GM12878 (cell line): ENCODE results near the gene RTL9. TPM values are rescaled to one million over a fixed set of nuclear protein-coding genes. Genes with fewer than 3 reads are reported as not detected.
A peak's percentile ranks its signal among the peaks of the same experiment; 100 is the strongest.

Source experiments
- ATAC-seq: fragments of 200-7000 bp; cut with Tn5 transposase; 3 replicates; pipeline ENCODE4 v1.9.1; 2020; ENCODE audit warnings: mild to moderate bottlenecking, moderate library complexity
- BruUV-seq: library from RNA; stranded (reverse); fragments of 400-500 nt; replicated peaks from 2 replicates; lab custom pipeline; 2021; lab: Mats Ljungman, UMichigan
- CTCF ChIA-PET: fragments of 300-600 bp; sonication (Branson Sonifier 250); formaldehyde crosslinking; extraction: SDS; loops from one replicate; lab custom pipeline; 2021; ENCODE audit warnings: inconsistent platforms; lab: Yijun Ruan, JAX
- POLR2A ChIA-PET: fragments of 350-600 bp; formaldehyde crosslinking; extraction: SDS; loops from one replicate; lab custom pipeline; 2021; ENCODE audit warnings: inconsistent platforms; lab: Charles Lee
- RAD21 ChIA-PET: fragments of 300-600 bp; sonication (Branson Sonifier 250); formaldehyde crosslinking; loops from one replicate; lab custom pipeline; 2023; ENCODE audit warnings: antibody characterized with exemption; ENCODE audit not compliant: unreplicated experiment; lab: Charles Lee
- SMC1A ChIA-PET: fragments of 300-600 bp; sonication (Branson Sonifier 250); formaldehyde crosslinking; loops from one replicate; lab custom pipeline; 2023; ENCODE audit not compliant: unreplicated experiment, uncharacterized antibody; lab: Charles Lee
- DNase-seq: peaks from one replicate; pipeline ENCODE4 v3.0.0-alpha.2; 2011; ENCODE audit warnings: low read depth, low spot score
- FAIRE-seq: peaks from 3 replicates; lab custom pipeline; 2011; peaks lifted over from hg19 to GRCh38; lab: Jason Lieb, UNC
- H2AFZ ChIP-seq: 2 replicates; pipeline ENCODE4 v1.6.0; 2011; ENCODE audit warnings: low read depth, low read length, control low read depth; ENCODE audit not compliant: control insufficient read depth
- H3K27ac ChIP-seq: 2 replicates; pipeline ENCODE4 v1.5.1; 2011; ENCODE audit warnings: control low read depth; ENCODE audit not compliant: control insufficient read depth, insufficient read depth
- H3K27me3 ChIP-seq, 2 experiments: replicated peaks in 1 of 2; 2 replicates each; pipeline versions ENCODE4 v1.6.0 to v1.6.1; 2011; ENCODE audit warnings: low read length in 1 of 2; ENCODE audit not compliant: control insufficient read depth in 2 of 2, insufficient read depth in 2 of 2
- H3K36me3 ChIP-seq, 2 experiments: 2 replicates each; pipeline ENCODE4 v1.5.1; 2011; ENCODE audit warnings: low read length in 1 of 2; ENCODE audit not compliant: control insufficient read depth in 2 of 2, insufficient read depth in 2 of 2
- H3K4me1 ChIP-seq: 2 replicates; pipeline ENCODE4 v1.6.1; 2011; ENCODE audit warnings: mild to moderate bottlenecking, low read length, moderate library complexity, mixed read lengths; ENCODE audit not compliant: control insufficient read depth, insufficient read depth
- H3K4me2 ChIP-seq: 2 replicates; pipeline ENCODE4 v1.6.0; 2011; ENCODE audit warnings: control low read depth; ENCODE audit not compliant: control insufficient read depth, insufficient read depth
- H3K4me3 ChIP-seq: fragments of 200-600 bp; sonication (generic); 2 replicates; pipeline ENCODE4 v1.5.1; 2016
- H3K79me2 ChIP-seq: 2 replicates; pipeline ENCODE4 v1.6.0; 2011; ENCODE audit warnings: low read length; ENCODE audit not compliant: control insufficient read depth, insufficient read depth
- H3K9ac ChIP-seq: 2 replicates; pipeline ENCODE4 v1.8.0; 2011; ENCODE audit warnings: low read length, control low read depth, mixed read lengths; ENCODE audit not compliant: control insufficient read depth, insufficient read depth
- H3K9me3 ChIP-seq: replicated peaks from 3 replicates; pipeline ENCODE4 v1.5.1; 2011; ENCODE audit warnings: mild to moderate bottlenecking, low read length; ENCODE audit not compliant: control insufficient read depth, insufficient read depth
- H4K20me1 ChIP-seq: 2 replicates; pipeline ENCODE4 v1.6.0; 2011; ENCODE audit not compliant: control insufficient read depth, insufficient read depth
- ATF3 ChIP-seq: IDR thresholded peaks from 2 replicates; pipeline ENCODE4 v1.6.1; 2011; ENCODE audit warnings: low read depth, mild to moderate bottlenecking, low read length, moderate library complexity, borderline replicate concordance; ENCODE audit errors: extremely low read depth
- ATF7 ChIP-seq: fragments of 450-650 bp; IDR thresholded peaks from 2 replicates; pipeline ENCODE4 v1.6.1; 2016; ENCODE audit warnings: low read depth, mild to moderate bottlenecking
- BRCA1 ChIP-seq: IDR thresholded peaks from 2 replicates; pipeline ENCODE4 v1.6.1; 2011; ENCODE audit warnings: low read depth, low read length, improper control_type of control experiment
- EGR1 ChIP-seq, 2 experiments: IDR thresholded peaks; 1 replicate in 1 of 2; 2 replicates in 1 of 2; pipeline ENCODE4 v1.6.1; 2011 to 2012; ENCODE audit warnings: low read depth in 2 of 2, low read length in 2 of 2, borderline replicate concordance in 1 of 2, mild to moderate bottlenecking in 1 of 2, moderate library complexity in 1 of 2
- HDGF ChIP-seq: fragments of 450-650 bp; IDR thresholded peaks from 2 replicates; pipeline ENCODE4 v1.6.1; 2016; ENCODE audit warnings: antibody characterized with exemption
- JUND ChIP-seq: IDR thresholded peaks from 2 replicates; pipeline ENCODE4 v1.6.1; 2012; ENCODE audit warnings: low read depth, mild to moderate bottlenecking, low read length, improper control_type of control experiment, moderate library complexity
- KLF5 ChIP-seq: fragments of 450-650 bp; IDR thresholded peaks from 2 replicates; pipeline ENCODE4 v1.6.1; 2014; ENCODE audit warnings: mild to moderate bottlenecking; ENCODE audit not compliant: partially characterized antibody
- MTA2 ChIP-seq: fragments of 450-650 bp; IDR thresholded peaks from 2 replicates; pipeline ENCODE4 v1.6.1; 2016; ENCODE audit warnings: low read depth, mild to moderate bottlenecking, moderate library complexity
- MYC ChIP-seq: IDR thresholded peaks from 2 replicates; pipeline ENCODE4 v1.6.1; 2011; ENCODE audit warnings: mild to moderate bottlenecking, low read length, moderate library complexity, inconsistent platforms; ENCODE audit not compliant: insufficient read depth, insufficient replicate concordance, insufficient read length, severe bottlenecking
- NBN ChIP-seq: fragments of 450-650 bp; IDR thresholded peaks from 2 replicates; pipeline ENCODE4 v1.6.1; 2016
- NR2C2 ChIP-seq: IDR thresholded peaks from 2 replicates; pipeline ENCODE4 v1.6.1; 2011; ENCODE audit warnings: borderline replicate concordance, low read depth; ENCODE audit not compliant: control insufficient read depth, insufficient read length
- PAX5 ChIP-seq: IDR thresholded peaks from 2 replicates; pipeline ENCODE4 v1.6.1; 2011; ENCODE audit warnings: low read depth, low read length, borderline replicate concordance
- RELB ChIP-seq: fragments of 450-650 bp; IDR thresholded peaks from 2 replicates; pipeline ENCODE4 v1.6.1; 2017; ENCODE audit warnings: low read depth, mild to moderate bottlenecking, moderate library complexity
- RFX5 ChIP-seq: IDR thresholded peaks from 2 replicates; pipeline ENCODE4 v1.6.1; 2011; ENCODE audit warnings: low read depth, low read length, improper control_type of control experiment
- ZNF217 ChIP-seq: fragments of 450-650 bp; IDR thresholded peaks from 2 replicates; pipeline ENCODE4 v1.6.1; 2017; ENCODE audit warnings: antibody characterized with exemption, mild to moderate bottlenecking
- ZZZ3 ChIP-seq: IDR thresholded peaks from 2 replicates; pipeline ENCODE4 v1.6.1; 2011; ENCODE audit warnings: low read depth; ENCODE audit not compliant: control insufficient read depth, insufficient read length
- WGBS: methylation state at CpG from one replicate; pipeline ENCODE4 v1.1.6; 2016; ENCODE audit warnings: low lambda C conversion rate; ENCODE audit not compliant: insufficient replicate concordance, insufficient coverage; ENCODE audit errors: missing lambda C conversion rate; 5-methylcytosine and 5-hydroxymethylcytosine counted together
- in situ Hi-C: fragments of 300-500 bp; cut with MboI; formaldehyde crosslinking; loops from 9 replicates; pipeline ENCODE4 v1.14.3; 2018; ENCODE audit warnings: mixed read lengths
- intact Hi-C: fragments of 100-400 bp; cut with micrococcal nuclease; formaldehyde crosslinking; loops from one replicate; pipeline ENCODE4 v1.14.2; 2022; ENCODE audit not compliant: unreplicated experiment
- polyA plus RNA-seq, 11 experiments: library from polyadenylated mRNA; depleted of rRNA in 4 of 11; unstranded in 6 of 11; stranded (reverse) in 5 of 11; fragments of >200 nt; fragmentation: Nextera tagmentation in 4 of 11; fragmentation: Illumina TruSeq in 1 of 11; extraction: Ambion mirVana in 4 of 11; extraction: Trizol in 1 of 11; gene quantifications; 1 replicate in 1 of 11; 2 replicates in 10 of 11; pipeline versions ENCODE4 v1.2.1 to v1.2.3, GENCODE V29; 2011 to 2016; ENCODE audit warnings: inconsistent platforms in 2 of 11, missing spikeins in 2 of 11, low read depth in 1 of 11
- total RNA-seq, 4 experiments: library from RNA; depleted of rRNA in 3 of 4; stranded (reverse); fragments of >200 nt in 3 of 4; fragmentation: Illumina TruSeq in 1 of 4; extraction: Trizol in 1 of 4; gene quantifications; 2 replicates each; pipeline versions ENCODE4 v1.2.1 to v1.2.3, GENCODE V29; 2013 to 2021

RTL9 gene
- total and polyA plus RNA-seq, 10 of the 15 experiments (the other 5 are each of a cell fraction or from before 2014, with no cell fraction given), result 0.05 to 1.2 (median 0.17) TPM

GRCh38 chrX:110315551-110315950 lies 43.1 kb upstream of the RTL9 start:
- POLR2A ChIA-PET, result interaction anchor here (1.2 to 1.7 kb wide), 3 partner anchors 28 to 143 kb away, joined by 3 to 6 read pairs (median 3); no protein-coding TSS in a partner anchor
- H3K27ac ChIP-seq, result peak overlapping the region; percentile 40; the same call in 1 of the 2 replicates

More at GRCh38 chrX:110315551-110315950, 43.1 kb upstream of the RTL9 start:
- Histone ChIP-seq H3K4me1 (no peaks in the 10 kb centered on the region), H3K79me2 (peaks cover 63% of the 10 kb centered on the region), H3K4me3 (peak overlapping the region; percentile 79; the same call in 1 of the 2 replicates), H3K27me3 (no peaks in the 10 kb centered on the region), H3K9ac (no peak overlapping the region; the same call in 1 of the 2 replicates), H3K4me2 (peak overlapping the region; percentile 28), H3K9me3 (no peaks in the 10 kb centered on the region), H4K20me1 (no peaks in the 10 kb centered on the region), H2AFZ (no peak overlapping the region), H3K36me3 (no peaks in the 10 kb centered on the region)
- FAIRE-seq, result no peak
- in situ Hi-C loops (no loop called here), intact Hi-C loops (loop anchor here (5.0 kb wide), 1 partner anchor 97 kb away; no protein-coding TSS in a partner anchor)
- ATAC-seq, result peak; percentile 47
- RAD21 ChIA-PET, result interaction anchor here (1.2 to 1.7 kb wide), 6 partner anchors 9 to 155 kb away, joined by 3 to 6 read pairs (median 4); no protein-coding TSS in a partner anchor
- peak; percentile 36 for DNase-seq
- SMC1A ChIA-PET, result interaction anchor here (0.8 to 2.7 kb wide), 9 partner anchors 10 to 156 kb away, joined by 3 to 11 read pairs (median 5); no protein-coding TSS in a partner anchor
- TF ChIP-seq JUND (no peak), ZNF217 (no peak), NBN (no peak), KLF5 (no peak), RELB (0 out of 2 replicates have a peak, but pooled peaks have one; percentile 16), PAX5 (0 out of 2 replicates have a peak, but pooled peaks have one; percentile 58), ATF3 (no peak), BRCA1 (no peak), NR2C2 (no peak), MYC (no peak), MTA2 (no peak), ATF7 (0 out of 2 replicates have a peak, but pooled peaks have one; percentile 46), EGR1 (IDR thresholded peaks at IDR 0.05; ENCODE audit: borderline replicate concordance in 1 of 2, low read depth in 2 of 2, low read length in 2 of 2) (no peak), HDGF (no peak), RFX5 (no peak), ZZZ3 (no peak)
- 0% methylated on average over 1 of the region's 1 CpG for WGBS
- CTCF ChIA-PET, result interaction anchor here (1.0 to 1.4 kb wide), 6 partner anchors 8 to 169 kb away, joined by 3 to 4 read pairs (median 3); no protein-coding TSS in a partner anchor
- BruUV-seq, result no TSS peak
